ENCODE results near the gene MAN1C1. TPM values are rescaled to one million over a fixed set of nuclear protein-coding genes. Genes with fewer than 3 reads are reported as not detected.

Gene MAN1C1
- total RNA-seq, 1 experiment from 2014 or later: 1.5 TPM

GRCh38 chr1:25821112-25821476, 204.5 kb downstream of the MAN1C1 start:
- ChIA-PET CTCF (no interaction called here), POLR2A (interaction anchor here (1.0 kb wide), 1 partner anchor 179 kb away, joined by 3 read pairs; no protein-coding TSS in a partner anchor)
- no peak for DNase-seq (ENCODE audit: low read depth, low spot score)

GRCh38 chr1:25821630-25822091, 205.1 kb downstream of the MAN1C1 start:
- H3K4me3 ChIP-seq (ENCODE audit: low read depth in 2 of 2, low read length in 2 of 2): peak overlapping the region; percentile 73 to 94; a peak in 3 of 4 replicates
- H3K4me1 ChIP-seq (ENCODE audit: control insufficient read depth, insufficient read depth, low read length): peaks cover 30% of the 10 kb centered on the region
- no peak for DNase-seq (ENCODE audit: low read depth, low spot score)
- CTCF ChIA-PET: no interaction called here
- no peak for TF ChIP-seq TCF7L2 (IDR thresholded peaks at IDR 0.05; ENCODE audit: low read depth, low read length)
- TF ChIP-seq, protein P1, sequence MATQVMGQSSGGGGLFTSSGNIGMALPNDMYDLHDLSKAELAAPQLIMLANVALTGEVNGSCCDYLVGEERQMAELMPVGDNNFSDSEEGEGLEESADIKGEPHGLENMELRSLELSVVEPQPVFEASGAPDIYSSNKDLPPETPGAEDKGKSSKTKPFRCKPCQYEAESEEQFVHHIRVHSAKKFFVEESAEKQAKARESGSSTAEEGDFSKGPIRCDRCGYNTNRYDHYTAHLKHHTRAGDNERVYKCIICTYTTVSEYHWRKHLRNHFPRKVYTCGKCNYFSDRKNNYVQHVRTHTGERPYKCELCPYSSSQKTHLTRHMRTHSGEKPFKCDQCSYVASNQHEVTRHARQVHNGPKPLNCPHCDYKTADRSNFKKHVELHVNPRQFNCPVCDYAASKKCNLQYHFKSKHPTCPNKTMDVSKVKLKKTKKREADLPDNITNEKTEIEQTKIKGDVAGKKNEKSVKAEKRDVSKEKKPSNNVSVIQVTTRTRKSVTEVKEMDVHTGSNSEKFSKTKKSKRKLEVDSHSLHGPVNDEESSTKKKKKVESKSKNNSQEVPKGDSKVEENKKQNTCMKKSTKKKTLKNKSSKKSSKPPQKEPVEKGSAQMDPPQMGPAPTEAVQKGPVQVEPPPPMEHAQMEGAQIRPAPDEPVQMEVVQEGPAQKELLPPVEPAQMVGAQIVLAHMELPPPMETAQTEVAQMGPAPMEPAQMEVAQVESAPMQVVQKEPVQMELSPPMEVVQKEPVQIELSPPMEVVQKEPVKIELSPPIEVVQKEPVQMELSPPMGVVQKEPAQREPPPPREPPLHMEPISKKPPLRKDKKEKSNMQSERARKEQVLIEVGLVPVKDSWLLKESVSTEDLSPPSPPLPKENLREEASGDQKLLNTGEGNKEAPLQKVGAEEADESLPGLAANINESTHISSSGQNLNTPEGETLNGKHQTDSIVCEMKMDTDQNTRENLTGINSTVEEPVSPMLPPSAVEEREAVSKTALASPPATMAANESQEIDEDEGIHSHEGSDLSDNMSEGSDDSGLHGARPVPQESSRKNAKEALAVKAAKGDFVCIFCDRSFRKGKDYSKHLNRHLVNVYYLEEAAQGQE (IDR thresholded peaks at IDR 0.05; ENCODE audit: insufficient read depth in 1 of 2, low read depth in 2 of 2, low read length in 1 of 2): no peak
- no peaks in the 10 kb centered on the region for H3K27me3 ChIP-seq (ENCODE audit: control insufficient read depth, insufficient read depth, low read length)
- in situ Hi-C loops (cut with HindIII; ENCODE audit: low pct_unique_long_range_greater_than_20kb, low sequenced_read_pairs): no loop called here
- no peaks in the 10 kb centered on the region for H3K9me3 ChIP-seq (ENCODE audit: control insufficient read depth, insufficient read depth, low read depth, low read length)
- peak overlapping the region; percentile 52; the same call in 1 of the 2 replicates for H3K27ac ChIP-seq (ENCODE audit: low read length)
- no TSS peak for BruUV-seq (replicated peaks)
- intact Hi-C loops (cut with micrococcal nuclease; ENCODE audit: unreplicated experiment): no loop called here
- H3K36me3 ChIP-seq (ENCODE audit: control insufficient read depth, insufficient read depth, low read length): peaks cover 3% of the 10 kb centered on the region
- POLR2A ChIA-PET: interaction anchor here (0.6 to 1.0 kb wide), 2 partner anchors 74 to 179 kb away, joined by 3 to 4 read pairs; no protein-coding TSS in a partner anchor
- ATAC-seq: no peak

More at GRCh38 chr1:25821112-25821476, 204.5 kb downstream of the MAN1C1 start:
- intact Hi-C loops (cut with micrococcal nuclease; ENCODE audit: unreplicated experiment) (no loop called here), in situ Hi-C loops (cut with HindIII; ENCODE audit: low pct_unique_long_range_greater_than_20kb, low sequenced_read_pairs) (no loop called here)
- Histone ChIP-seq H3K4me1 (ENCODE audit: control insufficient read depth, insufficient read depth, low read length) (peaks cover 30% of the 10 kb centered on the region), H3K27ac (ENCODE audit: low read length) (peak overlapping the region; percentile 86), H3K4me3 (ENCODE audit: low read depth in 2 of 2, low read length in 2 of 2) (peak overlapping the region; percentile 73 to 94), H3K36me3 (ENCODE audit: control insufficient read depth, insufficient read depth, low read length) (peaks cover 3% of the 10 kb centered on the region), H3K27me3 (ENCODE audit: control insufficient read depth, insufficient read depth, low read length) (no peaks in the 10 kb centered on the region), H3K9me3 (ENCODE audit: control insufficient read depth, insufficient read depth, low read depth, low read length) (no peaks in the 10 kb centered on the region)
- ATAC-seq: peak; percentile 1; the same call in 1 of the 2 replicates
- TF ChIP-seq CTCF (IDR thresholded peaks at IDR 0.05) (no peak), POLR2AphosphoS5 (IDR thresholded peaks at IDR 0.05; ENCODE audit: low read depth, low read length) (no peak), TCF7L2 (IDR thresholded peaks at IDR 0.05; ENCODE audit: low read depth, low read length) (no peak), SIN3A (IDR thresholded peaks at IDR 0.05; ENCODE audit: borderline replicate concordance, insufficient read depth, low read depth, low read length) (no peak)
- TF ChIP-seq, protein P1 (IDR thresholded peaks at IDR 0.05; ENCODE audit: insufficient read depth in 1 of 2, low read depth in 2 of 2, low read length in 1 of 2): no peak
- BruUV-seq (replicated peaks): TSS peak; percentile 58
